ENCODE data around the gene DYSF.

The DYSF gene

DNA sequence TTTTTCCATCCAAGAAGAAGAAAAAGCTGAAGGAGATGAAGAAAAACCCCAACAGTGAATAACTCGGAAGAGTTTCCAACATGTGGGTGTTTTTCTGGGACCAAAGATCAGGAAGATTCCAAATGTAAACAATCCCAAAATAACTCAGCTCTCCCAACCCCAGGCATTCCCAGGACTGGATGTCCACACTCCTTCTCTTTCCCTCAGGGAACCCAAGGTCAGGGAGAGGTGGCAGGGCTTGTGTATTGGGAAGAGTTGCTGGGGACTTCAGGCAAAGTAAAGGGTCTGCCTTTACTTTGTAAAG is 268.0 kb downstream of the DYSF start:
- TF ChIP-seq GATA2 (IDR thresholded peaks at IDR 0.05; ENCODE audit: low read depth, low read length) = no peak
- TF ChIP-seq GATA3 (IDR thresholded peaks at IDR 0.05; ENCODE audit: low read depth, low read length) = no peak

DNA sequence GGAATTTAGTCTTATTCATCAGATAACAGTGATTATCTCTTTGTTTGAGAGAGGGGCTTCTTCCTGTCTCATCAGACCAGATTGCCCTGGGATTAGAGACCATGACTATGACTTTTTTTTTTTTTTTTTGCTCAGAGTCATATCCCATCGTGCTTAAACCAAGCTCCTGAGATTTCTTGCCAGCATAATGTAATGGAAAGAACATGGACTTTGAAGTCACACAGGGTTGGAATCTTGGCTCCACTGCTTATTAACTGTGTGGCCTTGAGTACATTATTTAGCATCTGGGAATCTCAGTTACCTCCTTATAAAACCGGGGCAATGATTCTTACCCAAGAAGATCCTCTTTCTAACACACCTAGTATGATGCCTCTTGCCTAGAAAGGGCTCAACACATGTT is 268.3 kb downstream of the DYSF start:
- TF ChIP-seq GATA2 (IDR thresholded peaks at IDR 0.05; ENCODE audit: low read depth, low read length) (no peak), GATA3 (IDR thresholded peaks at IDR 0.05; ENCODE audit: low read depth, low read length) (no peak)

DNA sequence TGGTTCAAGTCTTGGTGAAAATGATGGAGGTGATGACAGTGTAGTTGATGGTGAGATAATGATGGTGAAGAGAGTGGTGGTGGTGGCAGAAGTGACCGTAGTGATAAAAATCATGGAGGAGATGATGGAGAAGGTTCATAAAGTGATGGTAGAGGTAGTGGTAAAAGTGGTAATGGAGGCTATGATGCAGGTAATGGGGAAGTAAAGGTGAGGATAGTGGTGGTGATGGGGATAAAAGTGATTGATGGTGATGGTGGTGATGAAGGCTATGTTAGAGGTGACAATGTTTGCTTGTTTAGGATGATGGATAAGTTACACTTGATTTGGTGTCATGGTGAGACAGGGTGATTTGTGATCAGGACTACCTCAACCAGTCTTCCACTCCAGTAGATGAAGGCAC is 268.9 kb downstream of the DYSF start:
- TF ChIP-seq GATA3 (IDR thresholded peaks at IDR 0.05; ENCODE audit: low read depth, low read length) (no peak), GATA2 (IDR thresholded peaks at IDR 0.05; ENCODE audit: low read depth, low read length) (no peak)

DNA sequence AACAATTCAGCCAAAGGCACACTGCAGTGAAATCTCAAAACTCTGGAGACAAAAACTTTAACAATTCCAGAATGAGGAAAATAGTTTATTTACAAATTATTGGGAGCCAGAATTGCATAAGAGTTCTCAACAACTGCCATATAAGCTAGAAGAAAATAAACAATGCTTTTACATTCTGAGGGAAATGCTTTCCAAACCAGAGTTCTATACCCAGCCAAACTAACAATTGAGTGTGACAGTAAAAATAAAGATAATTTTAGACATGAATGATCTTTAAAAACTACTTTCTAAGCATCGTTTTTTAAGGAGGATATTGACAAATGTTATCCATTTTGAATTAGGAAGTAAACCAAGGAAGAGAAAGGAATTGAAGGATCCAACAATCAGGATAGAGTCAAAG is 271.4 kb downstream of the DYSF start:
- TF ChIP-seq GATA2 (IDR thresholded peaks at IDR 0.05; ENCODE audit: low read depth, low read length) (no peak), GATA3 (IDR thresholded peaks at IDR 0.05; ENCODE audit: low read depth, low read length) (no peak)

DNA sequence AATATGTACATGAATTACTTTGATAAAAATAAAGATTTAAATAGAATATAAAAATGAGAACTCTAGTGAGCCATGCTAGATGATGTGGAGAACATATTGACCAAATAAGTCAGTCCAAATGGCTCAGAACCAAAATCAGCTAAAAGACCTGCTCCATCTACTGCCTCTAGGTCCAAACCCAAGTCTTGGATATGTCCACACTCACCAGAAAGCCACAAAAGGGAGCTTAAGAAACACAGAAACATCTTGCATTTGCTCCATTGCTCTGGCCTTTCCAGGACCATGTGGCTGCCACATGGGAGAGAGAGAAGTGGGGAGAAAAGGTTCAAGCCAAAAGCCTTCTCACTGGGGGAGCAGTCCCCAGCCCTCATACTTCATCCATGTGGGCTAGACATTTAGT is 272.5 kb downstream of the DYSF start:
- TF ChIP-seq GATA2 (IDR thresholded peaks at IDR 0.05; ENCODE audit: low read depth, low read length) (no peak), GATA3 (IDR thresholded peaks at IDR 0.05; ENCODE audit: low read depth, low read length) (no peak)

DNA sequence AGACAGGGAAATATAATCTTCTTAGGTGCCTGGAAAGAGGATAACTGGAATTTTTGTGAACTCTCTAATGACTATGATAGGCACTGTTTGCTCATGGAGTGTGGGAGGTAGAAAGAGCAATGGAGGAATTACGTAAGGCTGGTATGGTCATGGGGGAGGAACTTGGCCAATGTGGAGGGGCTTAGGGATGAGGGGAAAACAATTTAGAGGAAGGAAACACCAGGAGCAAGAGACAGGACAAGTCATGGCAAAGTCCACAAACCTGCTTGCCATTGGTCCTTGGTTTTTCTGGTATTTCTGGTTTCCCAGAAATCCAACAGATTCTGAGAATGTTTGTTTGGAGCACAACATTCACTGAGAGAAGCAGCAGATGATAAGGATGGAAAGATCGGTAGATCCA is 274.2 kb downstream of the DYSF start:
- no peak for TF ChIP-seq GATA2 (IDR thresholded peaks at IDR 0.05; ENCODE audit: low read depth, low read length)
- no peak for TF ChIP-seq GATA3 (IDR thresholded peaks at IDR 0.05; ENCODE audit: low read depth, low read length)

DNA sequence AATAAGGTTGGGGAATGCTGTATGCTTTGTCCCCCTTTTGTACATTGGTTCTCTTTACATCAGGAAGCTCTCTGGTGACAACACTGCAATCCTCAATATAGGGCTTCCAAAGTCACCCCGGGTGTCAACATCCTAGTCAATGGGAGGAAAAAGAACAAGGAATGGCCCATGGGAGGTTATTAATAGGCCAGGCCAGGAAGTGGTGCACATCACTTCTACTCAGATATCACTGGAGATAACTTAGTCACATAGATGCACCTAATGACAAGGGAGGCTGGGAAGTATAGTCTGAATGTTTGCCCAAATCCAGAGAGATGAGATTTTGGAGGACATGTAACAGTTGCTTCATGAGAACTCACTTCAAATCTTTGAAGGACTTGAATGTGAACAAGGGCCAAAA is 274.7 kb downstream of the DYSF start:
- TF ChIP-seq GATA3 (IDR thresholded peaks at IDR 0.05; ENCODE audit: low read depth, low read length) = no peak
- no peak for TF ChIP-seq GATA2 (IDR thresholded peaks at IDR 0.05; ENCODE audit: low read depth, low read length)

DNA sequence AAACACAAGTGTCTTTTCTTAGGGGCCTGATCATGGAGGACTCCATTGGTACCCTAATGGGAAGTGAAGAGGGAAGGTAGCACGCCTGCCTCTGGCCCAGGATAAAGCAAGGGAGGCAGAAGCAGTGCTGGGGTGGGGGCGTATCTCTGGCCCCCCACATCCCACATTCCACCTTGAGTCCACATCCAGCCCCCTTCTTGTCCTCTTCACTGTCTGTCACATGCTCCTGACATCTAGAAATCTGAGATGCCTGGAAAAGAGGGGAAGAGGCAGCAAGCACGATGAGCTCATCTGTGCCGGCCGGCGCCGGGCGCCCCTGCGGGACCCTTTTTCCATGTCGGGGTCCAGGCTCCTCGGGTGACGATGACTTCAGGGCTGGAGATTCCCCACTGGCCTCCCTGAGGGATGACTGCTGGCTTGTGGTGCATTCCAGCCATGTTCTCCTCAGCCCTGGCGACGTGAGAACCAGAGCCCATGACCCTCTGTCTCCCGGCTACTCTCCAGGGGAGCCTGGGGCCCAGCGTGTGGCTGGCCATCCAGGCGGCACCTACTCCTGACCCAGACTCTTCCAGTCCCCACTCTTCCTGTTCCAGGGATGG is 277.5 kb downstream of the DYSF start:
- TF ChIP-seq GATA2 (IDR thresholded peaks at IDR 0.05; ENCODE audit: low read depth, low read length) = no peak
- no peak for TF ChIP-seq GATA3 (IDR thresholded peaks at IDR 0.05; ENCODE audit: low read depth, low read length)

DNA sequence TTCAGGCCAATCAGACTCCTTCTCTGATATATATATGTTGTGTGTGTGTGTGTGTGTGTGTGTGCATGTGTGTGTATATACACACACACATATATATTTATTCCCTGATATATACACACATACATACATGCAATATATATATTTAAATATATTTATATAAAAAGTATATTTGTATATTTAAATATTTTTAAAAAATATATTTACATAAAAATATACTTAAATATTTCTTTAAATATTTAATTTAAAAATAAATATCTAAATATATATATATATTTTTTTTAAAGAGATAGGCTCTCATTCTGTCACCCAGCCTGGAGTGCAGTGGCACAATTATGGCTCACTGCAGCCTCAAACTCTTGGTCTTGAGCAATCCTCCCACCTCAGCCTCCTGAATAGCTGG is 281.3 kb downstream of the DYSF start:
- TF ChIP-seq GATA3 (IDR thresholded peaks at IDR 0.05; ENCODE audit: low read depth, low read length) (no peak), GATA2 (IDR thresholded peaks at IDR 0.05; ENCODE audit: low read depth, low read length) (no peak)

DNA sequence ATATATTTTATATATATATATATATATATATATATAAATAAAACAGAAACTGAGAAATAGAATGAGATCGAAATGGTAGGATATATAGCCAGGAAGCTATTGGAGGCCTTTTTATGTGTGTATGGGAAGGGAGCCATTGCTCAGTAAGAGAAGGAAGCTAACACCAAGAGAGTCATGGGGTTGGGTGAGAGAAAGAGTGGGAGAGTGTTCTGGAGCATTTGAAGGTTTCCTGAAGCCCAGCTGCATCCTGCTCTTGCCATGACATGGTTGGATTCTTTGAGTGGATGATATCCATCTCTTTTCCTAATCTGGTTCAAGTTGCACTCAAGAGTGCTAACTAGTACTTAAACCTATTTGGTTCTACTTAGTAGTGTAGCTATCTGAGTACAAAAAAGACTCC is 282.3 kb downstream of the DYSF start:
- TF ChIP-seq GATA3 (IDR thresholded peaks at IDR 0.05; ENCODE audit: low read depth, low read length) = no peak
- no peak for TF ChIP-seq GATA2 (IDR thresholded peaks at IDR 0.05; ENCODE audit: low read depth, low read length)

Data from SH-SY5Y (cell line).